Activated T-helper 1 cell treated with anti-CD3 and anti-CD28 coated beads, Interleukin-12 subunit alpha, Interleukin-12 subunit beta, Interleukin-2, Interleukin-4 antibody, amounts not matched to agents 30 ng/mL and 10 ng/mL and 1 ng/mL, durations not matched to agents 14 hours and 24 hours and 36 hours (primary cell): ENCODE results near the gene OGT. TPM values are rescaled to one million over a fixed set of nuclear protein-coding genes. Genes with fewer than 3 reads are reported as not detected.

Source experiments
- DNase-seq: peaks from one replicate; pipeline ENCODE4 v3.0.0; 2021; ENCODE audit warnings: low spot score
- H3K27ac Mint-ChIP-seq: one replicate; pipeline ENCODE4 v1.8.0; 2021; ENCODE audit warnings: mild to moderate bottlenecking, mixed read lengths
- H3K27me3 Mint-ChIP-seq: one replicate; pipeline ENCODE4 v1.8.0; 2022; ENCODE audit warnings: mild to moderate bottlenecking, moderate library complexity, mixed read lengths; ENCODE audit not compliant: insufficient read depth
- H3K36me3 Mint-ChIP-seq: one replicate; pipeline ENCODE4 v1.8.0; 2021; ENCODE audit warnings: low read depth, mixed read lengths
- H3K4me1 Mint-ChIP-seq: one replicate; pipeline ENCODE4 v1.8.0; 2021; ENCODE audit warnings: low read depth, mixed read lengths
- H3K4me3 Mint-ChIP-seq: one replicate; pipeline ENCODE4 v1.8.0; 2021; ENCODE audit warnings: mild to moderate bottlenecking, moderate library complexity, mixed read lengths
- H3K9me3 Mint-ChIP-seq: one replicate; pipeline ENCODE4 v1.8.0; 2021; ENCODE audit warnings: mixed read lengths
- intact Hi-C: fragments of 100-400 bp; cut with micrococcal nuclease; formaldehyde crosslinking; loops from one replicate; pipeline ENCODE4 v1.15.1; 2024
- total RNA-seq: library from RNA; stranded (reverse); gene quantifications from 2 replicates; pipeline ENCODE4 v1.2.3, GENCODE V29; 2022

OGT gene
- total RNA-seq, 1 donor from 2014 or later: 295 TPM

- Mint-ChIP-seq H3K4me1 (peaks cover 18% of the 10 kb centered on the region), H3K27me3 (peaks cover 2% of the 10 kb centered on the region), H3K4me3 (peak overlapping the region; percentile 20), H3K9me3 (peaks cover 5% of the 10 kb centered on the region), H3K36me3 (peaks cover 4% of the 10 kb centered on the region), H3K27ac (peak overlapping the region; percentile 68)
- intact Hi-C loops: loop anchor here (1.0 to 2.0 kb wide), 2 partner anchors 18 to 22 kb away; no protein-coding TSS in a partner anchor
- no peak for DNase-seq
Measured at GRCh38 chrX:71514367-71515037, 18.4 kb upstream of the OGT start.

GRCh38 chrX:71515038-71515396 lies 17.9 kb upstream of the OGT start:
- DNase-seq: no peak
- H3K4me1 Mint-ChIP-seq: peaks cover 18% of the 10 kb centered on the region
- H3K4me3 Mint-ChIP-seq: no peak overlapping the region
- H3K27ac Mint-ChIP-seq: no peak overlapping the region
- H3K27me3 Mint-ChIP-seq: peaks cover 2% of the 10 kb centered on the region
- peaks cover 5% of the 10 kb centered on the region for H3K9me3 Mint-ChIP-seq
- H3K36me3 Mint-ChIP-seq: peaks cover 4% of the 10 kb centered on the region
- intact Hi-C loops: loop anchor here (2.0 kb wide), 1 partner anchor 22 kb away; no protein-coding TSS in a partner anchor

GRCh38 chrX:71525316-71525715 lies 7.6 kb upstream of the OGT start:
- H3K27me3 Mint-ChIP-seq: no peaks in the 10 kb centered on the region
- peaks cover 5% of the 10 kb centered on the region for H3K4me1 Mint-ChIP-seq
- intact Hi-C loops: no loop called here
- no peak overlapping the region for H3K4me3 Mint-ChIP-seq
- H3K36me3 Mint-ChIP-seq: peaks cover 2% of the 10 kb centered on the region
- DNase-seq: no peak
- no peak overlapping the region for H3K27ac Mint-ChIP-seq
- peaks cover 4% of the 10 kb centered on the region for H3K9me3 Mint-ChIP-seq

GRCh38 chrX:71532078-71532752 lies 689 bp upstream of the OGT start:
- intact Hi-C loops: loop anchor here (1.0 to 5.0 kb wide), 9 partner anchors 9 to 413 kb away; partner anchors contain the start of genes MED12, NONO and TAF1
- Mint-ChIP-seq H3K27ac (peak overlapping the region; percentile 100), H3K27me3 (no peaks in the 10 kb centered on the region), H3K4me1 (peaks cover 22% of the 10 kb centered on the region), H3K9me3 (peaks cover 4% of the 10 kb centered on the region), H3K36me3 (peaks cover 25% of the 10 kb centered on the region), H3K4me3 (peak overlapping the region; percentile 95)
- DNase-seq: peak; percentile 56

- H3K27ac Mint-ChIP-seq: peak overlapping the region; percentile 100
- no peak for DNase-seq
- peaks cover 4% of the 10 kb centered on the region for H3K9me3 Mint-ChIP-seq
- H3K4me3 Mint-ChIP-seq: peak overlapping the region; percentile 95
- intact Hi-C loops: loop anchor here (2.0 to 5.0 kb wide), 2 partner anchors 104 to 415 kb away; partner anchors contain the start of gene MED12
- H3K36me3 Mint-ChIP-seq: peaks cover 32% of the 10 kb centered on the region
- H3K4me1 Mint-ChIP-seq: peaks cover 31% of the 10 kb centered on the region
- no peaks in the 10 kb centered on the region for H3K27me3 Mint-ChIP-seq
Measured at GRCh38 chrX:71533516-71533850, 579 bp downstream of the OGT start.

GRCh38 chrX:71533851-71534561 lies 1.1 kb downstream of the OGT start:
- Mint-ChIP-seq H3K27ac (peak overlapping the region; percentile 100), H3K4me3 (peak overlapping the region; percentile 95), H3K27me3 (no peaks in the 10 kb centered on the region), H3K36me3 (peaks cover 34% of the 10 kb centered on the region), H3K4me1 (peaks cover 32% of the 10 kb centered on the region), H3K9me3 (peaks cover 4% of the 10 kb centered on the region)
- peak; percentile 60 for DNase-seq
- intact Hi-C loops: loop anchor here (2.0 to 5.0 kb wide), 2 partner anchors 103 to 415 kb away; partner anchors contain the start of gene MED12

- DNase-seq: no peak
- Mint-ChIP-seq H3K27ac (peak overlapping the region; percentile 100), H3K36me3 (peaks cover 41% of the 10 kb centered on the region), H3K4me1 (peaks cover 33% of the 10 kb centered on the region), H3K9me3 (no peaks in the 10 kb centered on the region), H3K4me3 (peak overlapping the region; percentile 95), H3K27me3 (no peaks in the 10 kb centered on the region)
- intact Hi-C loops: loop anchor here (5.0 kb wide), 1 partner anchor 102 kb away; no protein-coding TSS in a partner anchor
Measured at GRCh38 chrX:71534773-71535544, 2.1 kb downstream of the OGT start.

GRCh38 chrX:71536285-71536684 lies 3.4 kb downstream of the OGT start:
- Mint-ChIP-seq H3K9me3 (no peaks in the 10 kb centered on the region), H3K4me1 (peaks cover 40% of the 10 kb centered on the region), H3K4me3 (peak overlapping the region; percentile 95), H3K36me3 (peaks cover 48% of the 10 kb centered on the region), H3K27ac (peak overlapping the region; percentile 82), H3K27me3 (no peaks in the 10 kb centered on the region)
- DNase-seq: no peak
- intact Hi-C loops: loop anchor here (1.0 kb wide), 1 partner anchor 82 kb away; the partner anchor contains the start of gene CXCR3

GRCh38 chrX:71537743-71538142 lies 4.8 kb downstream of the OGT start:
- H3K4me1 Mint-ChIP-seq: peaks cover 48% of the 10 kb centered on the region
- H3K36me3 Mint-ChIP-seq: peaks cover 59% of the 10 kb centered on the region
- H3K27me3 Mint-ChIP-seq: no peaks in the 10 kb centered on the region
- no peak for DNase-seq
- H3K4me3 Mint-ChIP-seq: peak overlapping the region; percentile 95
- H3K27ac Mint-ChIP-seq: peak overlapping the region; percentile 55
- H3K9me3 Mint-ChIP-seq: no peaks in the 10 kb centered on the region
- intact Hi-C loops: no loop called here

- intact Hi-C loops: loop anchor here (1.0 to 5.0 kb wide), 3 partner anchors 8 to 428 kb away; partner anchors contain the start of gene IL2RG
- Mint-ChIP-seq H3K27me3 (no peaks in the 10 kb centered on the region), H3K36me3 (peaks cover 52% of the 10 kb centered on the region), H3K4me3 (peak overlapping the region; percentile 95), H3K4me1 (peaks cover 65% of the 10 kb centered on the region), H3K27ac (peak overlapping the region; percentile 94), H3K9me3 (no peaks in the 10 kb centered on the region)
- DNase-seq: no peak
Measured at GRCh38 chrX:71540801-71541200, 7.9 kb downstream of the OGT start.

- H3K27ac Mint-ChIP-seq: peak overlapping the region; percentile 94
- peaks cover 53% of the 10 kb centered on the region for H3K36me3 Mint-ChIP-seq
- intact Hi-C loops: loop anchor here (1.0 to 5.0 kb wide), 3 partner anchors 9 to 429 kb away; partner anchors contain the start of gene IL2RG
- H3K9me3 Mint-ChIP-seq: no peaks in the 10 kb centered on the region
- no peak for DNase-seq
- peaks cover 61% of the 10 kb centered on the region for H3K4me1 Mint-ChIP-seq
- H3K27me3 Mint-ChIP-seq: no peaks in the 10 kb centered on the region
- peak overlapping the region; percentile 95 for H3K4me3 Mint-ChIP-seq
Measured at GRCh38 chrX:71541210-71542022, 8.5 kb downstream of the OGT start.
